Subcutaneous adipose tissue (tissue), 4 donors: Measurements from ENCODE around the gene CNN3. TPM values are rescaled to one million over a fixed set of nuclear protein-coding genes. Genes with fewer than 3 reads are reported as not detected.

Source experiments
- CTCF ChIP-seq: fragments of 450-650 bp; IDR thresholded peaks from one replicate; pipeline ENCODE4 v1.5.1; 2016; ENCODE audit warnings: low read depth, mild to moderate bottlenecking, control low read depth, antibody characterized with exemption, moderate library complexity
- total RNA-seq, 4 donors: library from RNA; depleted of rRNA; stranded (reverse); fragments of >200 nt; gene quantifications; one replicate each; pipeline ENCODE4 v1.1.0, GENCODE V29; 2016

Gene CNN3
- total RNA-seq, 4 donors from 2014 or later, result 99.6 to 172 (median 151) TPM

- no peak for TF ChIP-seq CTCF
These were observed 39.1 kb upstream of the CNN3 start for GRCh38 chr1:94966033-94966432.

GRCh38 chr1:94963864-94964263, 37.0 kb upstream of the CNN3 start:
- TF ChIP-seq CTCF, result no peak

GRCh38 chr1:94962409-94963265, 35.7 kb upstream of the CNN3 start:
- TF ChIP-seq CTCF, result no peak

GRCh38 chr1:94961988-94962387, 35.1 kb upstream of the CNN3 start:
- no peak for TF ChIP-seq CTCF

- TF ChIP-seq CTCF, result no peak
These were observed 34.7 kb upstream of the CNN3 start for GRCh38 chr1:94961582-94961981.

GRCh38 chr1:94958081-94958480, 31.2 kb upstream of the CNN3 start:
- no peak for TF ChIP-seq CTCF

GRCh38 chr1:94955767-94956632, 29.1 kb upstream of the CNN3 start:
- TF ChIP-seq CTCF, result no peak
